Activated T-cell treated with anti-CD3 and anti-CD28 coated beads for 24 hours (primary cell): ENCODE data around the gene IQUB.
"Not testable (repeated sequence)": the region's sequence is repeated elsewhere in the genome, so short reads cannot be mapped to it uniquely, and the experiment has no call there.

Experiments used
- DNase-seq: peaks from one replicate; pipeline ENCODE4 v3.0.0-alpha.2; 2020; ENCODE audit warnings: low read depth

The IQUB gene

GRCh38 chr7:123492485-123492884 is 41.9 kb downstream of the IQUB start:
- DNase-seq = no peak

- DNase-seq = no peak
These were observed 48.7 kb downstream of the IQUB start for GRCh38 chr7:123485721-123486120.

- DNase-seq = no peak
These were observed 49.2 kb downstream of the IQUB start for GRCh38 chr7:123485187-123485586.

- DNase-seq = no peak
These were observed 50.2 kb downstream of the IQUB start for GRCh38 chr7:123484199-123484598.

- no peak for DNase-seq
These were observed 54.3 kb downstream of the IQUB start for GRCh38 chr7:123480107-123480506.

- DNase-seq = not testable (repeated sequence)
These were observed 56.3 kb downstream of the IQUB start for GRCh38 chr7:123478056-123478455.

GRCh38 chr7:123472750-123473445 is 61.5 kb downstream of the IQUB start:
- no peak for DNase-seq

- DNase-seq = no peak
These were observed 62.1 kb downstream of the IQUB start for GRCh38 chr7:123472327-123472726.

GRCh38 chr7:123468303-123468702 is 66.1 kb downstream of the IQUB start:
- no peak for DNase-seq

- DNase-seq = no peak
These were observed 70.5 kb downstream of the IQUB start for GRCh38 chr7:123463890-123464289.

GRCh38 chr7:123460616-123461015 is 73.8 kb downstream of the IQUB start:
- DNase-seq = no peak

- no peak for DNase-seq
These were observed 78.4 kb downstream of the IQUB start for GRCh38 chr7:123455965-123456470.

GRCh38 chr7:123440101-123440548 is 94.3 kb downstream of the IQUB start:
- DNase-seq = no peak

GRCh38 chr7:123439191-123439590 is 95.2 kb downstream of the IQUB start:
- DNase-seq = no peak

GRCh38 chr7:123437447-123437995 is 96.9 kb downstream of the IQUB start:
- DNase-seq = no peak

- no peak for DNase-seq
These were observed 99.2 kb downstream of the IQUB start for GRCh38 chr7:123435080-123435700.

GRCh38 chr7:123433665-123434064 is 100.7 kb downstream of the IQUB start:
- DNase-seq = no peak

GRCh38 chr7:123432601-123433000 is 101.8 kb downstream of the IQUB start:
- DNase-seq = no peak

- no peak for DNase-seq
These were observed 103.2 kb downstream of the IQUB start for GRCh38 chr7:123431075-123431614.

GRCh38 chr7:123425246-123425645 is 109.1 kb downstream of the IQUB start:
- DNase-seq = no peak

- DNase-seq = no peak
These were observed 109.9 kb downstream of the IQUB start for GRCh38 chr7:123424463-123424862.

- no peak for DNase-seq
These were observed 110.8 kb downstream of the IQUB start for GRCh38 chr7:123423622-123424021.

- no peak for DNase-seq
These were observed 116.8 kb downstream of the IQUB start for GRCh38 chr7:123417580-123417979.
